Measurements from ENCODE around the gene KAZN.

Gene KAZN

GRCh38 chr1:14639291-14640050 is 41.0 kb downstream of the KAZN start:
- DNase-seq (ENCODE audit: low read depth in 2 of 2, low spot score in 1 of 2): no peak

GRCh38 chr1:14642712-14643111 is 44.2 kb downstream of the KAZN start:
- DNase-seq (ENCODE audit: low read depth in 2 of 2, low spot score in 1 of 2): no peak

- no peak for DNase-seq (ENCODE audit: low read depth in 2 of 2, low spot score in 1 of 2)
Observed at GRCh38 chr1:14646973-14647372, 48.5 kb downstream of the KAZN start.

DNA sequence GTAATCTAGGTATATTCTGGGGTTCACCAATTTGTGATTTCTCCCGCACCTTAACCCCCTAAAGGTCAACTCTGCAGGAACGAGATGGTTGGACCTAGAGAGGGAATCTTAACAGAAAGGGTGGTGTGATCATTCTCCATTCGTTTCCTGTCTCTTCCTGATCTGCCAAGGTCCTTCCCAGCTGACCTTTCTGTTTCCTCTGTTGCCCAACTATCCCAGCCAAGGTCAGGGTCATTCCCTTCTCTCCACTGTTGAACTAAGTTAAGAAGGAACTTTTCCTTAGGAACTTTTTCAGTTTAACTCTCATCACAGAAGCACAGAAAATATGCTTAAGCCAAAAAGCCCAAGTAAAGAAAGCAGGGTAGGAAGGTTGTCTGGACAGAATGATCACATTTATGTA is 49.3 kb downstream of the KAZN start:
- no peak for DNase-seq (ENCODE audit: low read depth in 2 of 2, low spot score in 1 of 2)

- no peak for DNase-seq (ENCODE audit: low read depth in 2 of 2, low spot score in 1 of 2)
Observed at GRCh38 chr1:14648391-14648790, 49.9 kb downstream of the KAZN start.

- no peak for DNase-seq (ENCODE audit: low read depth in 2 of 2, low spot score in 1 of 2)
Observed at GRCh38 chr1:14648896-14649855, 50.7 kb downstream of the KAZN start.

GRCh38 chr1:14649976-14650375 is 51.5 kb downstream of the KAZN start:
- no peak for DNase-seq (ENCODE audit: low read depth in 2 of 2, low spot score in 1 of 2)

- DNase-seq (ENCODE audit: low read depth in 2 of 2, low spot score in 1 of 2): no peak
Observed at GRCh38 chr1:14650951-14651350, 52.5 kb downstream of the KAZN start.

GRCh38 chr1:14652840-14653239 is 54.4 kb downstream of the KAZN start:
- no peak for DNase-seq (ENCODE audit: low read depth in 2 of 2, low spot score in 1 of 2)

GRCh38 chr1:14653461-14653960 is 55.0 kb downstream of the KAZN start:
- no peak for DNase-seq (ENCODE audit: low read depth in 2 of 2, low spot score in 1 of 2)

DNA sequence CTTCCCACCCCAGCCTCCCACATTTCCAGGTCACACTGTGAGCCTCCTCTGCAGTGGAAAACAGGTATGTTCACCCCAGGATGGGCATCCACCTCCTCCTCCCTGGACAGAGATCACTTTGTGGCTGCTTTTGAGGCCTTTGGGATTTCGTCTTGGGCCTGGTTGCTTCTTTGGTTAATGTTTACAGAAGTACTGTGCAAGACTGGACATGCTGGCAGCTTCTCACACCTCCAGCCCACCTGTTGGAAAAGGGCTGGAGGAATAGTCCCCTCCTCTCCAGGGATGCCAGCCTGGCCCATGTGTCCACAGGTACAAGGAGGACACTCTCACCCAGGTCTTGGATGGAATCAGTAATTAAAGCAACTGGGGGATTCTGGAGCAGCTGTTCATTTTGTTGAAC is 56.1 kb downstream of the KAZN start:
- no peak for DNase-seq (ENCODE audit: low read depth in 2 of 2, low spot score in 1 of 2)

- no peak for DNase-seq (ENCODE audit: low read depth in 2 of 2, low spot score in 1 of 2)
Observed at GRCh38 chr1:14655385-14655784, 56.9 kb downstream of the KAZN start.

DNA sequence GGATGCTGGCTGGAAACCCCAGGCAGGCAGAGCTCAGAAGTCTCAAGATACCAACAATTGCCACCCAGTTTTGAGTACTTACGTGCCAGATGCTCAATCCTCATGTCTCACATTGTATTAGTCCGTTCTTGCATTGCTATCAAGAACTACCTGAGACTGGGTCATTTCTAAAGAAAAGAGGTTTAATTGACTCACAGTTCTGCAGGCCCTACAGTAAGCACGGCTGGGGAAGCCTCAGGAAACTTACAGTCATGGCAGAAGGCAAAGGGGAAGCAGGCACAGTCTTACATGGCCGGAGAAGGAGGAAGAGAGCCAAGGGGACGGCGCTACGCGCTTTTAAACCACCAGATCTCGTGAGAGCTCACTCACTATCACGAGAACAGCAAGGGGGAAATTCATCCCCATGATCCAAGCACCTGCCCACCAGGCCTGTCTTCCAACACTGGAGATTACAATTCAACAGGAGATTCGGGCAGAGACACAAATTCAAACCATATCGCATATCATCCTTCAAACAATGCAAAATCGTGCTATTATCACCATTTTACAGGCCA is 58.0 kb downstream of the KAZN start:
- DNase-seq (ENCODE audit: low read depth in 2 of 2, low spot score in 1 of 2): no peak

DNA sequence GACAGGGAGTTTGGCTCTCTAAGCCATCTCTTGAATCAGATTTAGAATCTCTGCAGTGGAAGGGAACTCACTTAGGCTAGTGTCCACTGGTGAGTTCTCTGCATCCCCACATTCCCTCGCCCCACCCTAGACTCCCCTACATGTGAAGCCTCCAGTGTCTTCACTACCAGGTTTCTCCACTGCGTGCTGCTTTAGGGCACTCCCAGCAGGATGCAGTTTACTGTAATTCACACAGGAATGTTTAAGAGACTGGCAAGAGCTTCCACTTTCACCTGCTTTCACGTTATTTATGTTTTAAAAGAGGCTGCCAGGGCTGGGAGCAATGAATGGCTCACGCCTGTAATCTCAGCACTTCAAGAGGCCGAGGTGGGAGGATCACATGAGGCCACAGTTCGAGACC is 60.2 kb downstream of the KAZN start:
- no peak for DNase-seq (ENCODE audit: low read depth in 2 of 2, low spot score in 1 of 2)

DNA sequence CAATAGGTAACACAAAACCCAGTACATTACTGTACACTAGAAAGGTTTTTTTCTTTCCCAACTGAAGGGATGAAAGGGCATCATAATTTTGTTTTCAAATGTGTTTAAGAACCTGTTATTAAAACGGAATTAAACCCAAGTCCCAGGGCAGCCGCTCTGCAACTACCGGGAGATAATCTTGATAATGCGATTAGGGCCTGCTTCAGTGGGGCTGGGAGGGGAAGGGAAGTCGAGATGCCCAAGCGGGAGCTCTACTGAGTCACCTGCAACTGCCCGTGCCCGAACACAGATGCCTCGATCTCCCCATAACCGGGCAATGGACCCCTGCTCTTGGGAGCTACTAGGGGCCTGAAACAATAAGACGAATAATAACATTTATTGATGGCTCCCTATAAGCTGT is 61.4 kb downstream of the KAZN start:
- no peak for DNase-seq (ENCODE audit: low read depth in 2 of 2, low spot score in 1 of 2)

DNA sequence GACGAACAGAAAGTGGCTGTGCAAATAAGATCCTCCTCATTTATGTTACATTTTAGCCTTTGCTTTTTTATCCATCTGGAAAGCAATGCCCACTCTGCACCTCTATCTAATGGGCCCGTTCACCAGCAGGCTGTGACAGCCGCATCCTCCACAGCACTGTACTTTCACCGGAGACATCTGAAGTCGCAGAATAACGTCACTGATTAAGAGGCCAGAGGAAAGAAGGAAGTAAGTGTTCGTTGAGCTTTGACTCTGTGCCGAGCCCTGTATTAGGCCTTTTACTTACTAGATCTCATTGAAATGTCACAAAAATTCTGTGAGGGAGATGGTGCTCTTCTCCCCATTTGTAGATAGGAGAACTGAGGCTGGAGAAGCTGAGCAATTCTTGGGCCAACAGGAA is 62.3 kb downstream of the KAZN start:
- no peak for DNase-seq (ENCODE audit: low read depth in 2 of 2, low spot score in 1 of 2)

DNA sequence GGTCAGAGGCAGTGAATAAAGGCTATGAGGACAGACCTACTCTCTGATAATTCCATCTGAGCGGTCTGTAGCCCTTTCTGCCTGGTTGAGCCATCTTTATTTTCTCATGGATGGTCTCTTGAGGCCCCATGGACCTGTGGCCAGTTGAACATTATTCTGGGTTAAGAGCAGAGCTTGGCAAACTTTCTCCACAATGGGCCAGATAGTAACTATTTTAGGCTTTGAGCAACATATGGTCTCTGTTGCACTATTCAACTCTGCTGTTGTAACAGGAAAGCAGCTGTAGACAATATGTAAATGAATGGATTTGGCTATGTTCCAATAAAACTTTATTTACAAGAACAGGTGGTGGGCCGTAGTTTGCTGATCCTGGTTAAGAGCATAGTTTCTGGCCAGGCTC is 62.7 kb downstream of the KAZN start:
- no peak for DNase-seq (ENCODE audit: low read depth in 2 of 2, low spot score in 1 of 2)

GRCh38 chr1:14662116-14662515 is 63.6 kb downstream of the KAZN start:
- DNase-seq (ENCODE audit: low read depth in 2 of 2, low spot score in 1 of 2): no peak

DNA sequence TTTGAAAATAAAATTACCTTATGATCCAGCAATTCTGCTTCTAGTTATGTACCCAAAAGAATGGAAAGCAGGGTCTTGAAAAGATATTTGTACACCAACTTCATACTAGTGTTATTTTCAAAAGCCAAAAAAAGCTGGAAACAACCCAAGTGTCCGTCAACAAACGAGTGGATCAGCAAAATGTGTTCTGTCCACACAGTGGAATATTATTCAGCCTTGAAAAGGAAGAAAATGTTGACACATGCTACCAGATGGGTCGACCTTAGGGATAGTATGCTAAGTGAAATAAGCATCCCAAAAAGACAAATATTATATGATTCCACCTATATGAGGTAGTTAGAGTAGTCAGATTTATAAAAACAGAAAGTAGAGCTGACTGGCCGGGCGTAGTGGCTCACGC is 65.3 kb downstream of the KAZN start:
- DNase-seq (ENCODE audit: low read depth in 2 of 2, low spot score in 1 of 2): no peak

DNA sequence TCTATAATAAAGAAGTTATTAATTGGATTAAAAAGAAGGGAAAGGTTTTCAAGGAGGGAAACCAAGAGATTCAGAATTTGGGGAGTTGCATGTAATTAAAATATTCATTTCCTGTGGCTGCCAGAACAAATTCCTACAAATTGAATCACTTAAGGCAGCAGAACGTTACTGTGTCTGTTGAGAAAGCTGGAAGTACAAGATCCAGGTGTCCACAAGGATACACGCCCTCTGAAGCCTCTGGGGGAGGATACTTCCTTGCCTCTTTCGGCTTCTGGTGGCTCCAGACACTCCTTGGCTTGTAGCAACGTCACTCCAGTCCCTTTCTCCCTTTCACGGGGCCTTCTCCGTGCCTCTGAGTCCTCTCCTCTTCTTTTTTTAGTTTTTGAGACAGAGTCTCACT is 67.9 kb downstream of the KAZN start:
- no peak for DNase-seq (ENCODE audit: low read depth in 2 of 2, low spot score in 1 of 2)

GRCh38 chr1:14666962-14667650 is 68.6 kb downstream of the KAZN start:
- no peak for DNase-seq (ENCODE audit: low read depth in 2 of 2, low spot score in 1 of 2)

Data from stimulated activated CD8-positive, alpha-beta memory T cell treated with anti-CD3 and anti-CD28 coated beads, Interleukin-4, amount 100 ng/mL, for 4 hours (primary cell).